Measurements from ENCODE around the gene FOXK1. TPM values are rescaled to one million over a fixed set of nuclear protein-coding genes. Genes with fewer than 3 reads are reported as not detected.

The FOXK1 gene
- total and polyA plus RNA-seq, 2 of the 13 experiments (the other 11 are each of a cell fraction or from before 2014, with no cell fraction given), result 4.6 to 8.8 TPM

GRCh38 chr7:4641667-4642467, 40.2 kb upstream of the FOXK1 start (continued):
- TF ChIP-seq ZNF484 (CRISPR knock-in tag; IDR thresholded peaks at IDR 0.05; ENCODE audit: borderline replicate concordance, low read depth), result peak; percentile 90; the same call in 1 of the 2 replicates
- no peak for TF ChIP-seq STAT6 (CRISPR knock-in tag; IDR thresholded peaks at IDR 0.05; ENCODE audit: borderline replicate concordance)
- no peak for TF ChIP-seq DPF2 (CRISPR knock-in tag; IDR thresholded peaks at IDR 0.05; ENCODE audit: borderline replicate concordance, low read depth)
- peak; percentile 69 for TF ChIP-seq CTCF (CRISPR knock-in tag; IDR thresholded peaks at IDR 0.05)
- peak; percentile 100; the same call in 1 of the 2 replicates for TF ChIP-seq ZNF558 (CRISPR knock-in tag; IDR thresholded peaks at IDR 0.05; ENCODE audit: borderline replicate concordance)
- no peak for TF ChIP-seq ZNF282 (IDR thresholded peaks at IDR 0.05; ENCODE audit: partially characterized antibody)
- 0 out of 2 replicates have a peak, but pooled peaks have one; percentile 50 for TF ChIP-seq THAP9 (CRISPR knock-in tag; IDR thresholded peaks at IDR 0.05; ENCODE audit: borderline replicate concordance)
- no peak for TF ChIP-seq MAFK (conservative IDR thresholded peaks at IDR 0.05 in 1 of 2, IDR thresholded peaks at IDR 0.05 in 1 of 2; ENCODE audit: low read length in 2 of 2)
- peak; percentile 97 for TF ChIP-seq JDP2 (CRISPR knock-in tag; IDR thresholded peaks at IDR 0.05; ENCODE audit: borderline replicate concordance)
- peak; percentile 99 for TF ChIP-seq ZSCAN20 (CRISPR knock-in tag; IDR thresholded peaks at IDR 0.05; ENCODE audit: borderline replicate concordance)
- TF ChIP-seq TRIM24 (CRISPR knock-in tag; IDR thresholded peaks at IDR 0.05), result no peak
- TF ChIP-seq ZNF354B (CRISPR knock-in tag; IDR thresholded peaks at IDR 0.05), result no peak
- TF ChIP-seq CENPBD1 (CRISPR knock-in tag; IDR thresholded peaks at IDR 0.05; ENCODE audit: borderline replicate concordance, low read depth), result peak; percentile 99; the same call in 1 of the 2 replicates
- peak; percentile 95; the same call in 1 of the 2 replicates for TF ChIP-seq ZNF678 (CRISPR knock-in tag; IDR thresholded peaks at IDR 0.05)
- peak; percentile 89 for TF ChIP-seq ARNTL (CRISPR knock-in tag; IDR thresholded peaks at IDR 0.05)
- TF ChIP-seq CREB1 (IDR thresholded peaks at IDR 0.05), result no peak; the same call in 1 of the 2 replicates
- TF ChIP-seq CREB1 (CRISPR knock-in tag; IDR thresholded peaks at IDR 0.05), result no peak
- TF ChIP-seq EED (CRISPR knock-in tag; IDR thresholded peaks at IDR 0.05), result peak; percentile 93
- no peak for TF ChIP-seq ZNF180 (CRISPR knock-in tag; IDR thresholded peaks at IDR 0.05; ENCODE audit: borderline replicate concordance, low read depth)
- no peak; the same call in 1 of the 2 replicates for TF ChIP-seq RARA (CRISPR knock-in tag; IDR thresholded peaks at IDR 0.05)

Measured in HepG2 (cell line).